ENCODE results near the gene OAS2.
"Not testable (repeated sequence)": the region's sequence is repeated elsewhere in the genome, so short reads cannot be mapped to it uniquely, and the experiment has no call there.

OAS2 gene

GRCh38 chr12:112942572-112942971, 35.7 kb upstream of the OAS2 start:
- DNase-seq (ENCODE audit: low spot score) = no peak
- H3K27me3 Mint-ChIP-seq (ENCODE audit: low read depth) = no peaks in the 10 kb centered on the region
- H3K4me3 Mint-ChIP-seq = no peak overlapping the region
- peaks cover 15% of the 10 kb centered on the region for H3K4me1 Mint-ChIP-seq (ENCODE audit: low read depth)
- H3K27ac Mint-ChIP-seq = no peak overlapping the region
- peaks cover 48% of the 10 kb centered on the region for H3K36me3 Mint-ChIP-seq (ENCODE audit: low read depth)
- H3K9me3 Mint-ChIP-seq = no peaks in the 10 kb centered on the region

DNA sequence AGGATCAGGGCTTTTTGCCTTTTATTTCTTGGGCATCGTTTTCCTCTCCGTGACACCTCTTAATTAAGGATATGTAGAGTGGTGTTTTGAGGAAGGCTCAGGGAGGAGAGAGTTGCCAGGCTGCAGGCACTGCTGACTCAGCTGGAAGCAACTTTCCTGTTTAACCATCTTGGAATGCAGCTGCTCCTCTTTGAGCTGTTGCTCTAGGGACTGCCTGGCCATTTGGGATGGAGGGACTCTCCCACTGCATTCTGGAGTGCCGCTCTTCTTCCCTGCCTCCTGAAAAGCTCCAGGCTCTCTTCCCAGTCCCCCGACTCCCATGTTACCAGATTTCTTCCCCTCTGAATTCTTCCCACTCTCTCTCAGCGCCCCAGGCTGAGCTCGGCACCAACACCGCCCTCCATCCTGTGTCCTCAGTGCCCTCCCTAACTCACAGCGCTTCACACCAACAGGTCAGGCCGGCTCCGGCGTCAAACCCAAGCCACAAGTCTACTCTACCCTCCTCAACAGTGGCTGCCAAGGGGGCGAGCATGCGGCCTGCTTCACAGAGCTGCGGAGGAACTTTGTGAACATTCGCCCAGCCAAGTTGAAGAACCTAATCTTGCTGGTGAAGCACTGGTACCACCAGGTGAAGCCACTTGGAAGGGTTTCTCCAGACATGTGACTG, 34.2 kb upstream of the OAS2 start:
- peaks cover 7% of the 10 kb centered on the region for H3K4me1 Mint-ChIP-seq (ENCODE audit: low read depth)
- no peak overlapping the region for H3K27ac Mint-ChIP-seq
- no peaks in the 10 kb centered on the region for H3K27me3 Mint-ChIP-seq (ENCODE audit: low read depth)
- no peak overlapping the region for H3K4me3 Mint-ChIP-seq
- no peaks in the 10 kb centered on the region for H3K9me3 Mint-ChIP-seq
- no peak for DNase-seq (ENCODE audit: low spot score)
- peaks cover 52% of the 10 kb centered on the region for H3K36me3 Mint-ChIP-seq (ENCODE audit: low read depth)

GRCh38 chr12:112945515-112945914, 32.8 kb upstream of the OAS2 start:
- H3K4me1 Mint-ChIP-seq (ENCODE audit: low read depth) = no peaks in the 10 kb centered on the region
- H3K36me3 Mint-ChIP-seq (ENCODE audit: low read depth) = peaks cover 56% of the 10 kb centered on the region
- no peaks in the 10 kb centered on the region for H3K9me3 Mint-ChIP-seq
- no peak overlapping the region for H3K27ac Mint-ChIP-seq
- no peak overlapping the region for H3K4me3 Mint-ChIP-seq
- H3K27me3 Mint-ChIP-seq (ENCODE audit: low read depth) = no peaks in the 10 kb centered on the region
- DNase-seq (ENCODE audit: low spot score) = no peak

GRCh38 chr12:112946236-112947000, 31.9 kb upstream of the OAS2 start:
- Mint-ChIP-seq H3K27ac (no peak overlapping the region), H3K36me3 (ENCODE audit: low read depth) (peaks cover 65% of the 10 kb centered on the region), H3K9me3 (no peaks in the 10 kb centered on the region), H3K27me3 (ENCODE audit: low read depth) (no peaks in the 10 kb centered on the region), H3K4me1 (ENCODE audit: low read depth) (no peaks in the 10 kb centered on the region), H3K4me3 (no peak overlapping the region)
- DNase-seq (ENCODE audit: low spot score) = no peak

DNA sequence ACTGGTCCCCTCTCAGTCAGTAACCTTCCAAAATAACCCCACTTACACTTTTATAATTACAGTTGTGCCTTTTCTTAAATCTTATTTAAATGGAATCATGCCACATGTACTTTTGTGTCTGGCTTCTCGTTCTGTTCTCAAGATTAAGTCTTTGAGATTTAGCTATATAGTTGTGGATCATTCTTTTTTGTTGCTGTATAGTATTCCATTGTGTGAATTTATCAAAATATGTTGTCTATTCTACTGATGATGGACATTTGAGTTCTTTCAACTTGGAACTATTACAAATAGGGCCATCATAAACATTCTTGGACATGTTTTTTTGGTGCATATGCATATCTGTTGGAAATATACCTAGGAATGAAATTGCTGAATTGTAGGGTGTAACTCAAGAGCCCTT, 31.0 kb upstream of the OAS2 start:
- no peak overlapping the region for H3K4me3 Mint-ChIP-seq
- no peak overlapping the region for H3K27ac Mint-ChIP-seq
- peaks cover 64% of the 10 kb centered on the region for H3K36me3 Mint-ChIP-seq (ENCODE audit: low read depth)
- no peaks in the 10 kb centered on the region for H3K27me3 Mint-ChIP-seq (ENCODE audit: low read depth)
- H3K9me3 Mint-ChIP-seq = no peaks in the 10 kb centered on the region
- peaks cover 2% of the 10 kb centered on the region for H3K4me1 Mint-ChIP-seq (ENCODE audit: low read depth)
- no peak for DNase-seq (ENCODE audit: low spot score)

DNA sequence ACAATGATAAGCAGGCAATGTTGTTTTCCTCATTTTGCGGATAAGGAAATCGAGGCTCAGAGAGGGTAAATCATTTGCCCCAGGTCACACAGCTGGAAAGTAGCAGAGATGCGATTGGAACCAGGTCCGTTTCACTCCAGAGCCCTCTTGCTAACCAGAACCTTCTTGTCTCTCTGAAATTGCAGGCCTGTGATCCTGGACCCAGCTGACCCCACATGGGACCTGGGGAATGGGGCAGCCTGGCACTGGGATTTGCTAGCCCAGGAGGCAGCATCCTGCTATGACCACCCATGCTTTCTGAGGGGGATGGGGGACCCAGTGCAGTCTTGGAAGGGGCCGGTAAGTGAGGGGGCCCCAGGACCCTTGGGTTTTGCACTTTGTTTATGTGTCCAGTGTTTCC, 30.6 kb upstream of the OAS2 start:
- H3K36me3 Mint-ChIP-seq (ENCODE audit: low read depth) = peaks cover 66% of the 10 kb centered on the region
- DNase-seq (ENCODE audit: low spot score) = no peak

GRCh38 chr12:112948806-112949205, 29.5 kb upstream of the OAS2 start:
- Mint-ChIP-seq H3K9me3 (no peaks in the 10 kb centered on the region), H3K27ac (no peak overlapping the region), H3K4me3 (no peak overlapping the region), H3K36me3 (ENCODE audit: low read depth) (peaks cover 70% of the 10 kb centered on the region), H3K4me1 (ENCODE audit: low read depth) (peaks cover 5% of the 10 kb centered on the region), H3K27me3 (ENCODE audit: low read depth) (no peaks in the 10 kb centered on the region)
- DNase-seq (ENCODE audit: low spot score) = no peak

More for the DNA sequence above, 30.6 kb upstream of the OAS2 start:
- no peaks in the 10 kb centered on the region for H3K9me3 Mint-ChIP-seq
- no peaks in the 10 kb centered on the region for H3K27me3 Mint-ChIP-seq (ENCODE audit: low read depth)
- peaks cover 5% of the 10 kb centered on the region for H3K4me1 Mint-ChIP-seq (ENCODE audit: low read depth)
- H3K27ac Mint-ChIP-seq = no peak overlapping the region
- H3K4me3 Mint-ChIP-seq = no peak overlapping the region

DNA sequence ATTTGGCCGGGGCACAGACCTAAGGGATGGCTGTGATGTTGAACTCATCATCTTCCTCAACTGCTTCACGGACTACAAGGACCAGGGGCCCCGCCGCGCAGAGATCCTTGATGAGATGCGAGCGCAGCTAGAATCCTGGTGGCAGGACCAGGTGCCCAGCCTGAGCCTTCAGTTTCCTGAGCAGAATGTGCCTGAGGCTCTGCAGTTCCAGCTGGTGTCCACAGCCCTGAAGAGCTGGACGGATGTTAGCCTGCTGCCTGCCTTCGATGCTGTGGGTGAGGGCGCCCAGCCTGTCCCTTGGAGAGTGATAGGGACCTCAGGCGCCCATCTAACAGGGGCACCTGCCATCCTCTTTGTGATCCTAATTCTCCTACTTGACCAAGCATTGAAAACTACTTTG, 27.6 kb upstream of the OAS2 start:
- Mint-ChIP-seq H3K4me3 (no peak overlapping the region), H3K27me3 (ENCODE audit: low read depth) (no peaks in the 10 kb centered on the region), H3K9me3 (no peaks in the 10 kb centered on the region), H3K4me1 (ENCODE audit: low read depth) (peaks cover 9% of the 10 kb centered on the region), H3K27ac (no peak overlapping the region), H3K36me3 (ENCODE audit: low read depth) (peaks cover 74% of the 10 kb centered on the region)
- no peak for DNase-seq (ENCODE audit: low spot score)

DNA sequence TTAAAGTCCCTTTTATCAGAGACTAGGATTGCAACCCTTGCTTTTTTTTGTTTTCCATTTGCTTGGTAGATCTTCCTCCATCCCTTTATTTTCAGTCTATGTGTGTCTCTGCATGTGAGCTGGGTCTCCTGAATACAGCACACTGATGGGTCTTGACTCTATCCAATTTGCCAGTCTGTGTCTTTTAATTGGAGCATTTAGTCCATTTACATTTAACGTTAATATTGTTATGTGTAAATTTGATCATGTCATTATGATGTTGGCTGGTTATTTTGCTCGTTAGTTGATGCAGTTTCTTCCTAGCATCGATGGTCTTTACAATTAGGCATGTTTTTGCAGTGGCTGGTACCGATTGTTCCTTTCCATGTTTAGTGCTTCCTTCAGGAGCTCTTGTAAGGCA, 21.2 kb upstream of the OAS2 start:
- not testable (repeated sequence) for H3K27me3 Mint-ChIP-seq (ENCODE audit: low read depth); DNase-seq (ENCODE audit: low spot score); H3K27ac Mint-ChIP-seq; H3K4me3 Mint-ChIP-seq
- H3K9me3 Mint-ChIP-seq = peaks cover 17% of the 10 kb centered on the region
- H3K4me1 Mint-ChIP-seq (ENCODE audit: low read depth) = peaks cover 22% of the 10 kb centered on the region
- peaks cover 92% of the 10 kb centered on the region for H3K36me3 Mint-ChIP-seq (ENCODE audit: low read depth)

DNA sequence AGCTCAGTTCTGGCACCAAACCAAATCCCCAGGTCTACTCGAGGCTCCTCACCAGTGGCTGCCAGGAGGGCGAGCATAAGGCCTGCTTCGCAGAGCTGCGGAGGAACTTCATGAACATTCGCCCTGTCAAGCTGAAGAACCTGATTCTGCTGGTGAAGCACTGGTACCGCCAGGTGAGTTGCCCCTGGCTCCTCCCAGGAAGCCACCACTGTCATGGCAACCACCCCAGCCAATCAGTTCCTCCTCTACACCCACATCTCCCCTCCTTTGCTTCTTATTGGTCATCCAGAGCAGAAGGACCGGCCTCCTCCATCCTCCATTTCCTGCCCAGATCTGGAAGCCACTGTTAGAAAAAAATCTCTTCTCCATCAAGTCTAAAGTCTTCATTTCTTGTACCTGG, 17.2 kb upstream of the OAS2 start:
- Mint-ChIP-seq H3K27me3 (ENCODE audit: low read depth) (no peaks in the 10 kb centered on the region), H3K4me3 (no peak overlapping the region), H3K36me3 (ENCODE audit: low read depth) (peaks cover 87% of the 10 kb centered on the region), H3K27ac (peak overlapping the region; percentile 5), H3K9me3 (peaks cover 17% of the 10 kb centered on the region), H3K4me1 (ENCODE audit: low read depth) (peaks cover 13% of the 10 kb centered on the region)
- DNase-seq (ENCODE audit: low spot score) = no peak

GRCh38 chr12:112961536-112961935, 16.8 kb upstream of the OAS2 start:
- no peak overlapping the region for H3K4me3 Mint-ChIP-seq
- H3K36me3 Mint-ChIP-seq (ENCODE audit: low read depth) = peaks cover 87% of the 10 kb centered on the region
- H3K27ac Mint-ChIP-seq = peak overlapping the region; percentile 5
- H3K4me1 Mint-ChIP-seq (ENCODE audit: low read depth) = peaks cover 10% of the 10 kb centered on the region
- peaks cover 14% of the 10 kb centered on the region for H3K9me3 Mint-ChIP-seq
- no peak for DNase-seq (ENCODE audit: low spot score)
- H3K27me3 Mint-ChIP-seq (ENCODE audit: low read depth) = no peaks in the 10 kb centered on the region

DNA sequence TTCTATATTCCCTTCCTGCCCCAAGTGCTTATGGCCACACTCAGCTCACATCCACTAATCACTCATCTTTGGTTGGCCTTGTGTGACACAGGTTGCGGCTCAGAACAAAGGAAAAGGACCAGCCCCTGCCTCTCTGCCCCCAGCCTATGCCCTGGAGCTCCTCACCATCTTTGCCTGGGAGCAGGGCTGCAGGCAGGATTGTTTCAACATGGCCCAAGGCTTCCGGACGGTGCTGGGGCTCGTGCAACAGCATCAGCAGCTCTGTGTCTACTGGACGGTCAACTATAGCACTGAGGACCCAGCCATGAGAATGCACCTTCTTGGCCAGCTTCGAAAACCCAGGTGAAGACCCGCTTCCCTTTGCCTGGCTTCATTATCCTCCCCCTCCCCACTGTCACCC, 15.8 kb upstream of the OAS2 start:
- Mint-ChIP-seq H3K36me3 (ENCODE audit: low read depth) (peaks cover 84% of the 10 kb centered on the region), H3K4me1 (ENCODE audit: low read depth) (peaks cover 10% of the 10 kb centered on the region), H3K27ac (no peak overlapping the region), H3K9me3 (peaks cover 6% of the 10 kb centered on the region), H3K4me3 (no peak overlapping the region), H3K27me3 (ENCODE audit: low read depth) (no peaks in the 10 kb centered on the region)
- no peak for DNase-seq (ENCODE audit: low spot score)

DNA sequence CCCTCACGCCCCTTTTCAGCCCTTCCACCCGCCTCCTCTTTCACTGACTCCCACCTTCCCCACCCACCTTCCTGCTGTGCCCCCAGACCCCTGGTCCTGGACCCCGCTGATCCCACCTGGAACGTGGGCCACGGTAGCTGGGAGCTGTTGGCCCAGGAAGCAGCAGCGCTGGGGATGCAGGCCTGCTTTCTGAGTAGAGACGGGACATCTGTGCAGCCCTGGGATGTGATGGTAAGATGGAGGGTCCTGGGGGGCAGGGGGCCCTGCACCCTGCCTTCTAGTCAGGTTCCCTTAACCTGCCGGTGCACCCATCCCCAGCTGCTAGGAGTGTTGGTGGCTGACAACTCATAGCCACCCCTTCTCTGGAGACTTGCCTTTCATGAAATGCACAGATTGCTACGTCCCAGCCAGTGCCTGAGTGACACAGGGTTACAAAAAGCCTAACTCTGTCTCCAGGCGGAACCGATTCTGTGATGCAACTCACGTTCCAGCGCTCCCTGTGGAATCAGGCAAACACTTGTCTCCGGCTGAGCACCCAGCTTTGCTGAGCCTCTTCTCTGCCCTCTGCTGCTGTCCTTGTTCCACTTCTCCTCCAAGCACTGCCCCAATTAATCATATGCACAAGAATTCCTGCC, 15.0 kb upstream of the OAS2 start:
- no peak for DNase-seq (ENCODE audit: low spot score)
- H3K27ac Mint-ChIP-seq = no peak overlapping the region
- peaks cover 10% of the 10 kb centered on the region for H3K4me1 Mint-ChIP-seq (ENCODE audit: low read depth)
- H3K9me3 Mint-ChIP-seq = peaks cover 6% of the 10 kb centered on the region
- no peaks in the 10 kb centered on the region for H3K27me3 Mint-ChIP-seq (ENCODE audit: low read depth)
- H3K4me3 Mint-ChIP-seq = no peak overlapping the region
- peaks cover 84% of the 10 kb centered on the region for H3K36me3 Mint-ChIP-seq (ENCODE audit: low read depth)

GRCh38 chr12:112964067-112964670, 14.2 kb upstream of the OAS2 start:
- H3K27ac Mint-ChIP-seq = no peak overlapping the region
- peaks cover 10% of the 10 kb centered on the region for H3K4me1 Mint-ChIP-seq (ENCODE audit: low read depth)
- no peak overlapping the region for H3K4me3 Mint-ChIP-seq
- DNase-seq (ENCODE audit: low spot score) = no peak
- H3K9me3 Mint-ChIP-seq = peaks cover 6% of the 10 kb centered on the region
- H3K36me3 Mint-ChIP-seq (ENCODE audit: low read depth) = peaks cover 81% of the 10 kb centered on the region
- H3K27me3 Mint-ChIP-seq (ENCODE audit: low read depth) = no peaks in the 10 kb centered on the region

Data from T-helper 2 cell treated with Interferon-gamma antibody and Interleukin-4, amounts not matched to agents 5 μg/mL and 100 μg/mL, for 36 hours (primary cell).